SK-N-SH (cell line): ENCODE results near the gene ZCCHC7. TPM values are rescaled to one million over a fixed set of nuclear protein-coding genes. Genes with fewer than 3 reads are reported as not detected.
"Not testable (repeated sequence)": the region's sequence is repeated elsewhere in the genome, so short reads cannot be mapped to it uniquely, and the experiment has no call there.

ENCODE experiments used
- CTCF ChIA-PET: fragments of 300-600, 350-600 bp; formaldehyde crosslinking; extraction: SDS; loops from one replicate; lab custom pipeline; 2021; lab: Yijun Ruan, JAX
- POLR2A ChIA-PET: fragments of 350-600 bp; sonication (Branson Sonifier 250); formaldehyde crosslinking; extraction: SDS; loops from one replicate; lab custom pipeline; 2020; ENCODE audit warnings: antibody characterized with exemption, inconsistent platforms; lab: Yijun Ruan, JAX
- DNase-seq: peaks from one replicate; pipeline ENCODE4 v3.0.0; 2012
- H2AFZ ChIP-seq: fragments of 200-600 bp; sonication (generic); 2 replicates; pipeline ENCODE4 v1.8.1; 2016; ENCODE audit warnings: antibody characterized with exemption, mild to moderate bottlenecking, low read depth
- H3F3A ChIP-seq: fragments of 200-600 bp; sonication (generic); replicated peaks from 2 replicates; pipeline ENCODE3; 2016; ENCODE audit warnings: antibody characterized with exemption, mild to moderate bottlenecking; ENCODE audit not compliant: insufficient read depth
- H3K27ac ChIP-seq, 2 experiments: fragments of 200-500 bp in 1 of 2; fragments of 200-600 bp in 1 of 2; sonication (Bioruptor generic) in 1 of 2; sonication (generic), shearing (Covaris generic) in 1 of 2; 2 replicates each; pipeline versions ENCODE4 v1.5.1 to v1.6.1; 2014 to 2016; ENCODE audit warnings: low read depth in 2 of 2, inconsistent platforms in 1 of 2, low read length in 1 of 2, mild to moderate bottlenecking in 1 of 2, mixed read lengths in 1 of 2
- H3K27me3 ChIP-seq: fragments of 200-600 bp; sonication (generic), shearing (Covaris generic); 2 replicates; pipeline ENCODE4 v1.6.1; 2016; ENCODE audit warnings: mixed run types; ENCODE audit not compliant: insufficient read depth
- H3K36me3 ChIP-seq, 2 experiments: fragments of 200-500 bp in 1 of 2; fragments of 200-600 bp in 1 of 2; sonication (Bioruptor generic) in 1 of 2; sonication (generic) in 1 of 2; replicated peaks in 1 of 2; 2 replicates each; pipeline versions ENCODE3 to v1.5.1; 2014 to 2016; ENCODE audit warnings: low read length in 1 of 2, mild to moderate bottlenecking in 1 of 2; ENCODE audit not compliant: insufficient read depth in 2 of 2, control insufficient read depth in 1 of 2
- H3K4me1 ChIP-seq, 2 experiments: fragments of 200-500 bp in 1 of 2; fragments of 200-600 bp in 1 of 2; sonication (Bioruptor generic) in 1 of 2; sonication (generic), shearing (Covaris generic) in 1 of 2; 2 replicates each; pipeline versions ENCODE4 v1.5.1 to v1.6.1; 2014 to 2016; ENCODE audit warnings: low read depth in 1 of 2, low read length in 1 of 2, mixed run types in 1 of 2; ENCODE audit not compliant: insufficient read depth in 2 of 2, control insufficient read depth in 1 of 2
- H3K4me2 ChIP-seq: fragments of 200-600 bp; sonication (generic), shearing (Covaris generic); 2 replicates; pipeline ENCODE4 v1.6.1; 2017; ENCODE audit warnings: mixed run types
- H3K4me3 ChIP-seq, 2 experiments: fragments of 200-500 bp in 1 of 2; fragments of 200-600 bp in 1 of 2; sonication (Bioruptor generic) in 1 of 2; sonication (generic), shearing (Covaris generic) in 1 of 2; 2 replicates each; pipeline versions ENCODE4 v1.5.1 to v1.8.1; 2014 to 2016; ENCODE audit warnings: low read depth in 2 of 2, inconsistent platforms in 1 of 2, low read length in 1 of 2, mild to moderate bottlenecking in 1 of 2, mixed read lengths in 1 of 2, moderate library complexity in 1 of 2
- H3K79me2 ChIP-seq: fragments of 200-600 bp; sonication (generic); 2 replicates; pipeline ENCODE4 v1.8.1; 2017; ENCODE audit warnings: mild to moderate bottlenecking; ENCODE audit not compliant: insufficient read depth
- H3K9ac ChIP-seq: fragments of 200-600 bp; sonication (generic); 2 replicates; pipeline ENCODE4 v1.6.1; 2017; ENCODE audit warnings: mixed run types
- H3K9me2 ChIP-seq: fragments of 200-600 bp; sonication (generic); 2 replicates; pipeline ENCODE4 v1.6.1; 2017; ENCODE audit warnings: mixed run types
- H3K9me3 ChIP-seq: fragments of 200-600 bp; sonication (generic); 2 replicates; pipeline ENCODE4 v1.6.1; 2017; ENCODE audit warnings: mixed run types, mild to moderate bottlenecking, moderate library complexity
- H4K20me1 ChIP-seq: fragments of 200-600 bp; sonication (generic); 2 replicates; pipeline ENCODE4 v1.6.1; 2017; ENCODE audit warnings: mild to moderate bottlenecking, mixed run types; ENCODE audit not compliant: insufficient read depth
- CHD2 ChIP-seq: fragments of 150-350 bp; IDR thresholded peaks from 2 replicates; pipeline ENCODE4 v1.6.1; 2018; ENCODE audit warnings: low read length; ENCODE audit not compliant: partially characterized antibody
- CTCF ChIP-seq: fragments of 200-600 bp; sonication (generic); IDR thresholded peaks from 2 replicates; pipeline ENCODE4 v1.6.1; 2017; ENCODE audit warnings: antibody characterized with exemption, mild to moderate bottlenecking, moderate library complexity
- ELF1 ChIP-seq: IDR thresholded peaks from 2 replicates; pipeline ENCODE4 v1.4.0; 2012
- EP300 ChIP-seq, 2 experiments: IDR thresholded peaks; 2 replicates each; pipeline versions ENCODE4 v1.4.0 to v1.6.1; 2012; ENCODE audit warnings: borderline replicate concordance in 1 of 2, low read depth in 1 of 2, low read length in 1 of 2
- FOXJ3 ChIP-seq: sonication (generic); formaldehyde crosslinking; IDR thresholded peaks from 2 replicates; pipeline ENCODE4 v1.5.1; 2020; ENCODE audit warnings: mild to moderate bottlenecking, missing genetic modification reagents
- FOXM1 ChIP-seq: IDR thresholded peaks from 2 replicates; pipeline ENCODE4 v1.4.0; 2012; ENCODE audit warnings: low read depth, mild to moderate bottlenecking
- GABPA ChIP-seq: IDR thresholded peaks from 2 replicates; pipeline ENCODE4 v1.4.0; 2012; ENCODE audit warnings: low read depth, mild to moderate bottlenecking
- GATA2 ChIP-seq: sonication (generic); formaldehyde crosslinking; IDR thresholded peaks from 2 replicates; pipeline ENCODE4 v1.5.0; 2020; ENCODE audit warnings: mild to moderate bottlenecking, missing genetic modification reagents
- IRF3 ChIP-seq: fragments of 150-350 bp; IDR thresholded peaks from 2 replicates; pipeline ENCODE4 v1.6.1; 2016; ENCODE audit warnings: mild to moderate bottlenecking, low read depth, low read length
- JUND ChIP-seq: IDR thresholded peaks from 2 replicates; pipeline ENCODE4 v1.4.0; 2012
- MAX ChIP-seq: IDR thresholded peaks from 2 replicates; pipeline ENCODE4 v1.4.0; 2012; ENCODE audit warnings: low read depth
- NFIC ChIP-seq: IDR thresholded peaks from 2 replicates; pipeline ENCODE4 v1.4.0; 2012; ENCODE audit warnings: borderline replicate concordance
- NRF1 ChIP-seq: IDR thresholded peaks from 2 replicates; pipeline ENCODE4 v1.6.1; 2012; ENCODE audit warnings: low read depth, mild to moderate bottlenecking, low read length
- POLR2AphosphoS5 ChIP-seq: IDR thresholded peaks from 2 replicates; pipeline ENCODE4 v1.6.1; 2012; ENCODE audit warnings: low read depth, low read length
- RCOR1 ChIP-seq: fragments of 150-350 bp; IDR thresholded peaks from 2 replicates; pipeline ENCODE4 v1.6.1; 2017; ENCODE audit warnings: antibody characterized with exemption, low read length
- RFX5 ChIP-seq: IDR thresholded peaks from 2 replicates; pipeline ENCODE4 v1.6.1; 2012; ENCODE audit warnings: mild to moderate bottlenecking, improper control_type of control experiment, low read length
- RXRA ChIP-seq: IDR thresholded peaks from 2 replicates; pipeline ENCODE4 v1.4.0; 2012; ENCODE audit warnings: low read depth, mild to moderate bottlenecking, borderline replicate concordance
- SIN3A ChIP-seq: IDR thresholded peaks from 2 replicates; pipeline ENCODE4 v1.6.1; 2012; ENCODE audit warnings: low read depth, mild to moderate bottlenecking, low read length, moderate library complexity, borderline replicate concordance
- SMC3 ChIP-seq: IDR thresholded peaks from 2 replicates; pipeline ENCODE4 v1.6.1; 2012; ENCODE audit warnings: low read depth, low read length, improper control_type of control experiment
- TAF1 ChIP-seq: IDR thresholded peaks from 2 replicates; pipeline ENCODE4 v1.6.1; 2012; ENCODE audit warnings: low read depth, mild to moderate bottlenecking, low read length, moderate library complexity, borderline replicate concordance
- TEAD4 ChIP-seq: IDR thresholded peaks from 2 replicates; pipeline ENCODE4 v1.4.0; 2012; ENCODE audit warnings: mild to moderate bottlenecking, borderline replicate concordance; ENCODE audit not compliant: insufficient read depth
- USF1 ChIP-seq: IDR thresholded peaks from 2 replicates; pipeline ENCODE4 v1.4.0; 2012; ENCODE audit warnings: low read depth, borderline replicate concordance
- USF2 ChIP-seq: fragments of 150-350 bp; IDR thresholded peaks from 2 replicates; pipeline ENCODE4 v1.6.1; 2017; ENCODE audit warnings: antibody characterized with exemption, low read length, low read depth, borderline replicate concordance
- WGBS: methylation state at CpG from one replicate; pipeline ENCODE4 v1.1.6; 2017; ENCODE audit warnings: low lambda C conversion rate; 5-methylcytosine and 5-hydroxymethylcytosine counted together
- polyA plus RNA-seq, 3 experiments: library from polyadenylated mRNA; depleted of rRNA; stranded (reverse); fragments of >200 nt; gene quantifications; 2 replicates each; pipeline ENCODE4 v1.2.3, GENCODE V29; 2012

Gene ZCCHC7
- polyA plus RNA-seq, 1 of the 3 experiments (the other 2 are of a cell fraction), result 12.6 TPM

GRCh38 chr9:37074790-37075189, 45.6 kb upstream of the ZCCHC7 start:
- H3K9me3 ChIP-seq, DNase-seq, H3K4me3 ChIP-seq, H2AFZ ChIP-seq, H3K9ac ChIP-seq, H3K4me2 ChIP-seq, H3F3A ChIP-seq, H3K27ac ChIP-seq, H3K4me1 ChIP-seq, CTCF ChIA-PET, POLR2A ChIA-PET, H3K36me3 ChIP-seq, H3K9me2 ChIP-seq, H4K20me1 ChIP-seq, H3K79me2 ChIP-seq, H3K27me3 ChIP-seq: not testable (repeated sequence)
- WGBS, result 49% methylated on average over 4 of the region's 4 CpGs

- peaks cover 6 to 26% of the 10 kb centered on the region in 2 experiments; a peak in 3 of 4 replicates for H3K4me1 ChIP-seq
- CTCF ChIA-PET, result interaction anchor here (0.6 to 2.3 kb wide), 3 partner anchors 43 to 249 kb away, joined by 3 to 5 read pairs (median 3); no protein-coding TSS in a partner anchor
- peaks cover 15% of the 10 kb centered on the region; the same call in 1 of the 2 replicates for H4K20me1 ChIP-seq
- POLR2A ChIA-PET, result interaction anchor here (1.1 kb wide), 1 partner anchor 40 kb away, joined by 3 read pairs; no protein-coding TSS in a partner anchor
- peaks cover 47% of the 10 kb centered on the region for H3K79me2 ChIP-seq
- H3K9me2 ChIP-seq, result no peaks in the 10 kb centered on the region
- no peaks in the 10 kb centered on the region for H3F3A ChIP-seq
- H3K9me3 ChIP-seq, result peaks cover 3% of the 10 kb centered on the region; the same call in 1 of the 2 replicates
- peak overlapping the region; percentile 94 for H3K4me2 ChIP-seq
- 7% methylated on average over 29 of the region's 63 CpGs for WGBS
- H3K36me3 ChIP-seq, result peaks cover 0 to 17% of the 10 kb centered on the region in 2 experiments
- peak overlapping the region; percentile 77 to 80 for H3K4me3 ChIP-seq
- peak overlapping the region; percentile 83 for H2AFZ ChIP-seq
- H3K9ac ChIP-seq, result peak overlapping the region; percentile 92
- no peaks in the 10 kb centered on the region for H3K27me3 ChIP-seq
- peak overlapping the region; percentile 70 to 93 for H3K27ac ChIP-seq
- DNase-seq, result peak; percentile 91
- TF ChIP-seq MAX (peak; percentile 100), FOXM1 (no peak), GATA2 (CRISPR knock-in tag) (peak; percentile 82), EP300 (IDR thresholded peaks at IDR 0.05; ENCODE audit: borderline replicate concordance in 1 of 2, low read depth in 1 of 2, low read length in 1 of 2) (no peak), RCOR1 (no peak), NFIC (no peak), SIN3A (peak; percentile 68; the same call in 1 of the 2 replicates), RXRA (no peak), ELF1 (peak; percentile 88), USF1 (peak; percentile 70; the same call in 1 of the 2 replicates), IRF3 (no peak), SMC3 (0 out of 2 replicates have a peak, but pooled peaks have one; percentile 1), FOXJ3 (CRISPR knock-in tag) (peak; percentile 85), RFX5 (no peak), GABPA (peak; percentile 71), TEAD4 (no peak), CHD2 (peak; percentile 34), USF2 (no peak), TAF1 (0 out of 2 replicates have a peak, but pooled peaks have one; percentile 18), POLR2AphosphoS5 (peak; percentile 61), JUND (no peak), CTCF (no peak), NRF1 (peak; percentile 48; the same call in 1 of the 2 replicates)
Observed at GRCh38 chr9:37079370-37080164, 40.8 kb upstream of the ZCCHC7 start.
